ENCODE data around the gene TIMM17B.

DNA sequence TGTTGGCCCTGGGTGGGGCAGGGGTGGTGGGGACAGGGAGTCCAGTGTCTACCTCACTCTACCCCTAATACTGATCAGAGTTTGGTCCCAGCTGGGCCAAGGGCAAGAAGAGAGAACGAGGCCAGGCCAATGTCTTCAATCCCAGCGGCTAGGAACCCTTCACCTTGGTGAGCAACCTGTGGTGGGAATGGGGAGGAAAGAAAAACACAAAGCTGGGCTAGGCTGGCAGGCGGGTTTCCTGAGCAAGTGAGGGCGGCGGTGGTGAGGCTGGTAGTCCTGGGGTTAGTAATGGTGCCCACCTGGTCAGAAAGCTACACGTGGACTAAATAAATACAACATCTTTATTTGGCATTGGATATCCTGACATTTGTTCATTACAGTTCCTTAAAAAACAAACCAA lies 5.7 kb upstream of the TIMM17B start:
- TF ChIP-seq POLR2A (IDR thresholded peaks at IDR 0.05; ENCODE audit: low read length) (no peak), GATA1 (IDR thresholded peaks at IDR 0.05; ENCODE audit: low read depth, low read length) (no peak)
